NCI-H2196 (cell line): ENCODE results near the gene SUGP2.

Experiments
- DNase-seq: peaks from one replicate; lab custom pipeline; 2025; ENCODE audit not compliant: unreplicated experiment; lab: John Stamatoyannopoulos, UW

SUGP2 gene

DNA sequence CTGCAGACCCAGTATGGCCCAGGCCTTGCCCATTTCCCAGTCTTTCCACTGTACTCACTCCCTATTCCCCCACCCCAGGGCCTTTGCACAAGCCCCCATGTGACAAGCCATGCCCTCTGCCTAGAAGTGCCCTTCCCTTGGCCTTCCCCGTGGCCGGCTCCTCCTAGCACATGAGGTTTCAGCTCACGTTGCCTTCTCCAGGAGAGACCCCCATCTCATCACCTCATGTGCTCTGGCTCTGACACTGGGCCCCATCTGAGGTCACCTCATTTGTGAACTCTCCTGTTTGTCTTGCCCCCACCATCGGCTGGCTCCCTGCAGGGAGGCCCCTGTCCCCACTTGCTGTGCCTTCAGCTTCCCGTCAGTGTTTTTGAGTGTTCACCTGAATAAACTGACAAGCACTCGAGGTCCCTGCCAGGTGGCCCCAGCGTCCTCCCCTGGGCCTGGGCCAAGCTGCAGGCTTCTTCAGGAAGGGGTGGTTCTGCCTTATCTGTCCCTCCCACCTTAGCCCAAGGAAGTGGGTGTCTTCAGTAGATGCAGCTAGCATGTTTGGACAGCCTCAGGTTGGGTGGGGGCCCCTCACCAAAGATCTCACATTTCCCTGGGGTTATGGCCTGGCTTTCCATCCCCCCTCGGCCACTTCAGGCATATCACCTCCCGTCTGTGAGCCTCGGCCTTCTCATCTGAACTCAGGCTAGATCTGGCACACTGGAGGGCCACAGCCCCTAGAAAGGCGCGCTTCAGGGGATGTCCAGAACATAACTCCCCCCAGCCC lies 26.7 kb upstream of the SUGP2 start:
- DNase-seq, result peak; percentile 37

DNA sequence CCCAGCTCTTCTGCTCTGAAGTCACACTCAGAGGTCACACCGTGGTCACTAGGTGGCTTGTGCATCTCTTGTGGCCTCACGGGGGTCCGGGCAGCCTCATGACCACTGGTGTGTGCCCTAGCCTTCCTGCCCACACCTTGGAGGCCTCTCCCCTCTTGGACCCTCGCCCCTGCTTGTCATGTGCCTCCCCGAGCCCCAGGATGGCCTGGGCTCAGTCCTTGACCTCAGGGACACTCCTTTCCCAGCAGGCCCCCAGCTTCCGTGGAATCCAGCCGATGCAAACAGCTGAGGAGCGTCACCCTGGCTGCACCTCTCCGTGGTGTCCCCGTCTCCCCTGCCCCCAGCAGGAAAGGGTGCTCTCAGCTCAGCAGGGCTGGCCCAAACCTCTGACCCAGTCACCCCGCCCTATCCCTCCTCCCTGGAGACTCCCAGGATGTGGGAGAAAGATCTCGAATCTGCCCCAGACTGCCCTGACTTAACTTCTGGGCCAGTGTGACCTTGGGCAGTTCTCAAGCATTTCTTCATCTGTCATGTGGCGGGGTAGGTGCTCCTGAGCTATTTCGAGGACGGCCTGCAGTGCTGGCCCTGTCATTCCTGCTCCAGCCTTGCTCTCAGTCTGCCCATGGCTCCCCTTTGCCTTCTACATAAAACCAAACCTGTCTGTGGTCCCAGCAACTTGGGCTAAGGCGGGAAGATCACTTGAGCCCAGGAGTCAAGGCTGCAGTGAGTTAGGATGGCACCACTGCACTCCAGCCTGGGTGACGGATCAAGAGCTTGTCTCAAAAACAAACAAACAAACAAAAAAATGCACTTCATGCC lies 25.9 kb upstream of the SUGP2 start:
- DNase-seq, result no peak

DNA sequence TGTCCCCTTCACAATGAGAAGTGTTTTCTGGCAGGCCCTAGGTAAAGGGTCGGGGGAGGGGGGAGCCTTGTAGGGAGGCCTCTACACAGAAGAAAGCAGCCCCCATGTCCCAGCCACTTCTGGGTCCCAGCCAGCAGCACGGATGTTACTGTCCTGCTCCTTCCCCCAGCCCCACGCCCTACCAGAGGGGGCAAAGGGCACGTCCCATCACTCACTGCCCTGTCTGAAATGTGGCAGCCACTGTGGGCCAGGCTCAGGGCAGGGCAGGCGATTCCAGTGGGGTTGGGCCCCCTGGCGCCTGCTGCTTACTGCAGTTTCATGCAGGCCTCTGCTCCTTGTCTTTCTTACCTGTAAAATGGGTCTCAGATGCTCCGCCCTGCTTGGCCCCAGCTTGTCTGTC lies 24.4 kb upstream of the SUGP2 start:
- no peak for DNase-seq

GRCh38 chr19:19057317-19057716 lies 24.0 kb upstream of the SUGP2 start:
- no peak for DNase-seq

DNA sequence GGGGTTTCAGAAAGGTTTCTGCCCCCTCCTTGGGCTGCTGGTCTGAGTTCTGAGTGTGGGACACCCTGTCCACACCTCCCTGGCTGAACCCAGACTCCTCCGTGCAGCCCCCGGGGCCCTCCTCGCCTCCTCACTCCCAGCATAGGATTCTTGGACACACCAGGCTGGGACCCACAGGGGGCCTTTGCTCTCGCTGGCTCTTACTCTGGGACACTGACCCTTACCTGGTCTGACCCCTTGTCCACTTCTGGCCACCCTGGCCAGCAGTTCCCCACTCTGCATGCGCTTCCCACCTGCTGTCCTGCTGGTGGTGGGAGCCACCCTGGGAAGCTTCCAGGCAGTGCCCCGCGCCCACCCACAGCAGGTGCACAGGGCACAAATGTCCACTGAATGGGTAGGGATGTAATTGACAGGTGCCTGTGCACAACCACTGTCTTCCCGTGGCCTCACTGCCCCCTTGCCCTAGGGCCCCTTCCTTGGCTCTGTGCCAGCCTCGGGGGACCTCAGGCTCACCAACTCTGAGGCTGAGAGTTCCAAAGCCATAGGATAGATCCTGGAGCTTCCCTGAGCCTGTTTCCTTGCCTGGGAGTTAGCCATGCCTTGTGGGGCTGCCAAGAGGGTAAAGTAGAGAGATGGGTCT lies 23.4 kb upstream of the SUGP2 start:
- no peak for DNase-seq

DNA sequence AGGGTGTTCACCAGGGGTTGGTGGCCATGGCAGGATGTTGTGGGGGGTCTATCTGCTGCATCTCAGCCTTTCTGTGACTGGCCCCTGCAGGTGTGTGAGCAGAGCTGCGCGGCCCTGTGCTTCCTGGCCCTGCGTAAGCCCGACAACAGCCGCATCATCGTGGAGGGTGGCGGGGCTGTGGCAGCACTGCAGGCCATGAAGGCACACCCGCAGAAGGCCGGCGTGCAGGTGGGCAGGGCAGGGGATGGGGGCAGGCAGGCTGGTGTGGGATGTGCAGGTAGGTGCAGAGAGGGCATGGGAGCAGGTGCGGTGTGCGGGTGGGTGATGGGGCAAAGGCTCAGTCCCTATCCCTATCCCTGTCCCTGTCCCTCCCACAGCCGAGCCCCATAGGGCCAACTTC lies 22.4 kb upstream of the SUGP2 start:
- no peak for DNase-seq

- no peak for DNase-seq
Observed at GRCh38 chr19:19054939-19055440, 21.7 kb upstream of the SUGP2 start.

DNA sequence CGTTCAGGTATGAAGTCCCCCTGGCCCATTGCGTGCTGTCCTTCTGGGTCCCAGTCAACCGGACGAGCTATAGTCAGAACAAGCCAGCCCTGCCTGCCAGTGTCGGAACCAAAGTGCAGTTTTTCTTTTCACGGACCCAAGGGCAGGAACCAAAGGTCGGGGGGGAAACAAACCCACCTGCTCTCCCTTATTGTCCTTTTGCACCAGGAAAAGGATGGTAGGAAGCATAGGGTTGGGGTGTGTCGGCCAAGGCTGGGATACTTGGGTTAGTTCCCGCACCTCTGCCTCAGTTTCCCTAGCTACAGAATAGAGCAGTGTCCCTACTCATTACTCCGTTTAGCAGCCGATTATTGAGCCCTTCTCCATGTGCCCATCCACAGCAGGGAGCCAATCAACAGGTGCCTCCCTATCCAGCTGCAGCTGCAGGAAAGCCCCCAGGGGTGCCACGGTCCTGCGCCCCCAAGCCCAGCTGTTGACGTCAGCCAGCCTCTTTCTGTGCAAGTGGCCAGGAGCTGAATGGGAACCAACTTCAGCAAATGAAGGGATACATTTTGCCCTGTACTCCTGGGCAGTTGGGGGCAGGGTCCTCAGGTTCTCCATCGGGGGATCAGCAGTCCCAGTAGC lies 21.1 kb upstream of the SUGP2 start:
- no peak for DNase-seq

DNA sequence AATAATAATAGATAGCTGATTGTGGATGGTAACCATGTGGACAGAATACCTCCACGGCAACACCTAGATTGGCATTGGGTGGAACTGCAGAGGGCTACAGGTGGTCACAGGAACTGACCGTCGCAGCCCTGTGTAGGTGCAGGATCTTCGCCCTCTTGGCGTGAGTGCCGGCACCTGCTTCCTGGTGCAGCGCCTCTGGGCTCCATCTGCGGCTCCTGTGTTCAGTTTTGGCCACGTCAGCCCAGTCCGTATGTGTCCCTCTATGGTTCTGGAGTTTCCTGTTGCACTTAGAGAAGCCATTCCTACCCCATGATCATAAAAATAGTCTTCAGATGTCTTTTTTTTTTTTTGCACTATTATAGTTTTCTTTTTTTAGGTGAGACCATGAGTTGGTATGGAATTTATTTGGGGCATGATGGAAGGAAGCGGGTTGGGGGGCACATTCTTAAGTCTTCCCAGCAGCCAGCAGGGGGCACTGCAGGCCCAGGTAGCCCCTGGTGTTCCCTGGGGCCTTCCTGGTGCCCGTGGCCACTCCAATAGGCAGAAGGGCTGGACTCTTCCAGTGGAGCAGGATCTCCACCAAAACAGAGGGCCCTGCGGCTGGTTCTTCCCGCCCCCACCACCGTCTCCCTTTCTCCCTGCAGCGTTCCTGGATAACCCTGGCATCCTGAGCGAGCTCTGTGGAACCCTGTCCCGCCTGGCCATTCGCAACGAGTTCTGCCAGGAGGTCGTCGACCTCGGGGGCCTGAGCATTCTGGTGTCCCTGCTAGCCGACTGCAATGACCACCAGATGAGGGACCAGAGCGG lies 20.4 kb upstream of the SUGP2 start:
- DNase-seq, result peak; percentile 68

DNA sequence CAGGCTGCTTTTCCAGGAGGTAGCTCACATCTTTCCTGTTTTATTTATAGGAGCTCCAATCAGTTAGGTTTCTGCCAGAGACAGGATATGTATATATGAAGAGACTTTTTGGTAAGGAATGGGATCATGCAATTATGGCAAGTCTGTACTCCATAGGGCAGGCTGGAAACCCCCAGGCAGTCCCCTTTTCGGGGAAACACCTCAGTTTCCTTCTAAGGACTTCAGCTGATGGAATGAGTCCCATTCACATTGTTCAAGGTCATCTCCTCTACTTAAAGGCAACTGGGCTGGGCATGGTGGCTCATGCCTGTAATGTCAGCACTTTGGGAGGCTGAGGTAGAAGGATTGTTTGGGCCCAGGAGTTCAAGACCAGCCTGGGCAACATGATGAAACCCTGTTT lies 19.6 kb upstream of the SUGP2 start:
- no peak for DNase-seq

DNA sequence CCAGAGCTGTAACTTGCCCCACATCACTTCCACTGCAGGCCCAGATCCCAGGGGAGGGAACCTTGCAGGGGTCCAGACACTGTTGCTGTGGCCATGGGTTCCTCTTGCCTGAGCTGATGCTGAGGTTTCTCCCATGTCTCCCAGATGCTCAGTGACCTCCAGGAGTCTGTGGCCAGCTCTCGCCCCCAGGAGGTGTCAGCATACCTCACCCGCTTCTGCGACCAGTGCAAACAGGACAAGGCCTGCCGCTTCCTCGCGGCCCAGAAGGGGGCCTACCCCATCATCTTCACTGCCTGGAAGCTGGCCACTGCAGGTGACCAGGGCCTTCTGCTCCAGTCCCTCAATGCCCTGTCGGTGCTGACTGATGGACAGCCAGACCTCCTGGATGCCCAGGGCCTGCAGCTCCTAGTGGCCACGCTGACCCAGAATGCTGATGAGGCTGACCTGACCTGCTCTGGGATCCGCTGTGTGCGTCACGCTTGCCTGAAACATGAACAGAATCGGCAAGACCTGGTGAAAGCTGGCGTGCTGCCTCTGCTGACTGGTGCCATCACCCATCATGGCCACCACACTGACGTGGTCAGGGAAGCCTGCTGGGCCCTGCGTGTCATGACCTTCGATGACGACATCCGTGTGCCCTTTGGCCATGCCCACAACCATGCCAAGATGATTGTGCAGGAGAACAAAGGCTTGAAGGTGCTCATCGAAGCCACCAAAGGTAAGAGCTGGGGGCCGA lies 18.3 kb upstream of the SUGP2 start:
- DNase-seq, result no peak

- DNase-seq, result no peak
Observed at GRCh38 chr19:19050731-19051130, 17.4 kb upstream of the SUGP2 start.

DNA sequence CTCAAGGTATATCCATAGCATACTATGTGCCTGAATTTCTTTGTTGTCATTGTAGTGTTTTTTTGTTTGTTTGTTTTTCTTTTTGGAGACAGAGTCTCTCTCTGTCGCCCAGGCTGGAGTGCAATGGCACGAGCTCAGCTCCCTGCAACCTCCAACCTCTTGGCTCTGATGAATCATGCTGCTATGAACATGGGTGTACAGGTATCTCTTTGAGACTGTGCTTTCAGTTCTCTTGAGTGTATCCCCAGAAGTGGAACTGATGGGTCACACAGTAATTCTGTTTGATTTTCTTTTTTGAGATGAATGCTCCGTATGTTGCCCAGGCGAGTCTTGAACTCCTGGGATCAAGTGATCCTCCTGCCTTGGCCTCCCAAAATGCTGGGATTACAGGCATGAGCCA lies 16.8 kb upstream of the SUGP2 start:
- DNase-seq, result no peak

DNA sequence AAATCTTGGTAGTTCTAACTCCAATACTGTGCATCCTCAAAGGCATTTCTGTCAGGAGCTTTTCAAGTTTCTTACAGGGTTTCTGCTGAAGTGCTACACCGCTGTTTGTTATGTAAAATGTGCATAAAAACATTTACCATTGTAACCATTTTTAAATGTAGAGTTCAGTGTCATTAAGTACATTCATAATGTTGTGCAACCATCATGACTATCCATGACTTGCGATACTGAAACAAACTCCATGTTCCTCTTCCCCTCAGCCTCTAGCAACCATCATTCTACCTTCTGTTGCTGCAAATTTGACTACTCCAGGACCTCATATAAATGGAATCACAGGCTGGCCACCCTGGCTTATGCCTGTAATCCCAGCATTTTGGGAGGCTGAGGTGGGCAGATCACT lies 16.1 kb upstream of the SUGP2 start:
- no peak for DNase-seq

GRCh38 chr19:19043881-19044280 lies 10.6 kb upstream of the SUGP2 start:
- no peak for DNase-seq

GRCh38 chr19:19043481-19043880 lies 10.2 kb upstream of the SUGP2 start:
- no peak for DNase-seq

DNA sequence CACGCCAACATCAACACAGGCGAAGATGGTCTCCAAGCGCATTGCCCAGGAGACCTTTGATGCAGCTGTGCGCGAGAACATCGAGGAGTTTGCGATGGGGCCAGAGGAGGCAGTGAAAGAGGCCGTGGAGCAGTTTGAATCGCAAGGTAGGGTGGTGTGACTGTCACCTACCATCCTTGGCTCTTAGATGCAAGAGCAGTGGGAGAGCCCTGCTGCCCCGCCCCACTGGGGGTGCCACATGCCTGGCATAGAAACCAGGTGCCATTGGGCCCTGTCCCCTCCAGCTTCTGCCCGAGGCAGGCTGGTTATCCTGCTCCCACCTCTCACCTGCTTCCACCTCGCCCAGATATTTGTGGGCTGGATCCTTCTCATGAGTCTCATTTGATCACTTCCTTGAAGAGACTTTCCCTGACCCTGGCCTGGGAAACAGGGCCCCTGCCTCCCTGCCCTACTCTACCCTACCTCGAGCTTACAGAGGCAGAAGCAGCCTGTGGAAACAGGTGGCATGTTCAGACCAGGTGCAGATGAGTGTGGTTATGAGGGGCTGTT lies 9.5 kb upstream of the SUGP2 start:
- no peak for DNase-seq

DNA sequence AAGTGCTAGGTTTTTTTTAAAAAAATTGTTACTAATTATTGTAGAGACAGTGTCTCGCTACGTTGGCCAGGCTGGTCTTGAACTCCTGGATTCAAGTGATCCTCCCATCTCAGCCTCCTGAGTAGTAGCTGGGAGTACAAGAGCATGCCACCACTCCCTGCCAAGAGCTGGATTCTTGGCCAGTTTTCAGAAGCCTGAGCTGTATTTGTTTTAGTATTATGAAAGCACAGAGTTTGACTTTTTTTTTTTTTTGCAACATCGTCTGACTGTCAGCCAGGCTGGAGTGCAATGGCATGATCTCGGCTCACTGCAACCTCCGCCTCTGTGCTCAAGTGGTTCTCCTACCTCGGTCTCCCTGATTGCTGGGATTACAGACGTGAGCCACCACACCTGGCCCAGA lies 7.1 kb upstream of the SUGP2 start:
- DNase-seq, result peak; percentile 45

DNA sequence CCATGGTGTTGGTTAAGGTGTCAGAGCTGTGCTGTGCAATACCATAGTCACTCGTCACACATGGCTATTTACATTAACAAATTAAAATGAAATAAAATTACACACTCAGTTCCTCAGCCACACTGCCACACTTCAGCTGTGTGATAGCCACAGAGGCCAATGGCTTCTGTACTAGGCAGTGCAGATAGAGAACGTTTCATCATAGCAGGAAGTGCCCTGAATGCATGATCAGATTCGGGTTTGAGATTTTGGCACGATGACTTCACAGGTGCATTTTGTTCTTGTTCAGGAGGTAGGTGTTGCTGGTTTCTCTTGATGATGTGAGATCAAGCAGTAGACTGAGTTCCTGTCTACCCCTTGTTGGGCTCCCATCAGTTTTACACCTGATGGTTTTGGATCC lies 6.6 kb upstream of the SUGP2 start:
- DNase-seq, result no peak

GRCh38 chr19:19034204-19034624 lies 897 bp upstream of the SUGP2 start:
- peak; percentile 86 for DNase-seq
